NCI-H2081 (cell line): Measurements from ENCODE around the gene ACOT12.
"Not testable (repeated sequence)": the region's sequence is repeated elsewhere in the genome, so short reads cannot be mapped to it uniquely, and the experiment has no call there.

Source experiments
- DNase-seq, 2 experiments: peaks; one replicate each; lab custom pipeline; 2025; lab: John Stamatoyannopoulos, UW

Gene ACOT12

GRCh38 chr5:81398741-81399140 lies 4.8 kb upstream of the ACOT12 start:
- DNase-seq: no peak

DNA sequence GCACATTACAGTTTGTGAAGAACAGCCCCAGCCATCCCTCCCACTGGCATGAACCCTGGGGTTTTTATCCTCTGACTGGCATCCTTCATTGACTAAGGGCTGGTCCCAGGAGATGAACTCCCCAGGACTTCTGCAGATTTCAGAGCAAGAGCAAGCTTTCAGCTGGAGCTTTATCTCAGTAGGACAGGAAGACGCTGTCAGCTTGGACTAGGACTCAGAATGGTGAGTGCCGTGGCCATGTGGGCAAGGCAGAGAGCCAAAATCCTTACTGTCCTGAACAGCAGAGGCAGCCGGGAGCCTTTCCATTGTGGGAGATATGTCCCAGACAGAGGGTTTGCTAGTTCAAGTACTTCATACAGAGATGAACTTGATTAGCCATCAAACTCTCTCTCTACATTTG lies 3.2 kb upstream of the ACOT12 start:
- DNase-seq: no peak

GRCh38 chr5:81395262-81395661 lies 1.3 kb upstream of the ACOT12 start:
- DNase-seq: no peak

GRCh38 chr5:81393430-81393782 lies 528 bp downstream of the ACOT12 start:
- no peak for DNase-seq

DNA sequence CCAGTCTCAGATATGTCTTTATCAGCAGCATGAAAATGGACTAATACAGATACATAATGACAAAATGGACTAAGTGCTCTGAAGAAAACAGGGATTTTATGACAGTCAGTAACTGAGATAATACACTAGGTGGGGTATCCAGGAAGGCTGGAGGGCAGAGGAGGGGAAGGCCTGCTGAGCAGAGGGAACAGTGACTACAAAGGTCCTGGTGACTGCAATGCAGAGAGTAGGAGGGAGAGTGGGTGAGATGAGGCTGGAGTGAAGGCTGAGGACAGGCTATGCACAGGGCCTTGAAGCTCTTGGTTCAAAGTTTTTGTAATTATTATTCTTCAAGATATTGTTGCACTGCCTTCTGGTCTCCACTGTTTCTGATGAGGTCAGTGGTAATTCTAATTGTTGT lies 4.9 kb downstream of the ACOT12 start:
- no peak for DNase-seq

DNA sequence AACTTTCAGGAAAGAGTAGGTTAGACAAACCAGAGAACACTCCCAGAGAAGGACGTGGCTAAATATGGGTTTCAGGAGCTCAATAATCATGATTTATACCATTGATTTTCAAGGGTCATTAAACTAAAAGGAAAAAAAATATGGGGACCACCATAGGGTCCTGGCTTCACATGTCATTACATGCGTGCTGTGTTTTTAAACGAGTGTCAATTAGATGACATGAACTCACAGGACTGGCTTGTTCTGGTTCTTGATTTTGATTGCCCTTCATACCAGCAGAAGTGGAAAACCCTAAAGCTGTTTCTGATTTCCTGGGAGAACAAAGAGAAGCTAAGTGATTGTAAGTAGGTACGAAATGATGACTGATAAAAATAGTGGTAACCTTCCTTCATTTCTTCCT lies 5.8 kb downstream of the ACOT12 start:
- no peak for DNase-seq

GRCh38 chr5:81383867-81384266 lies 10.1 kb downstream of the ACOT12 start:
- no peak for DNase-seq

GRCh38 chr5:81371354-81371876 lies 22.5 kb downstream of the ACOT12 start:
- no peak for DNase-seq

DNA sequence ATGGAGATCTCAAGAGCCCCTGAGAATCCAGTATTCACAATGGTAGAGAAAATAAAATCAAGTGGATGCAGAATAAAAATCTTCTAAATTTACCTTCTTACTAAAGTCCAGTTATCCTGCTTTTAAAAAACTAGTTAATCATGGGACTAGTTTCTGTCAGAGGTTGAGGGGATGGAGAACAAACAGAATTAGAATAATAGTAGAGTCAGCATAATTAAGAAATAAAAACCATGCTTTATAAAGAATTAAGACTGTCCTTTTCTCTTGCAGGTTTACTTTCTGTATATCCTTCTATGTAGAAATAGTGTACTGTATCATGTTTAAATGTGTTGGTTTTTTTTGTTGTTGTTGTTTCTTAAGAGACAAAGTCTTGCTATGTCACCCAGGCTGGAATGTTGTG lies 23.0 kb downstream of the ACOT12 start:
- DNase-seq: no peak

GRCh38 chr5:81365541-81365940 lies 28.4 kb downstream of the ACOT12 start:
- DNase-seq: no peak

- no peak for DNase-seq
Observed at GRCh38 chr5:81363093-81363871, 30.7 kb downstream of the ACOT12 start.

DNA sequence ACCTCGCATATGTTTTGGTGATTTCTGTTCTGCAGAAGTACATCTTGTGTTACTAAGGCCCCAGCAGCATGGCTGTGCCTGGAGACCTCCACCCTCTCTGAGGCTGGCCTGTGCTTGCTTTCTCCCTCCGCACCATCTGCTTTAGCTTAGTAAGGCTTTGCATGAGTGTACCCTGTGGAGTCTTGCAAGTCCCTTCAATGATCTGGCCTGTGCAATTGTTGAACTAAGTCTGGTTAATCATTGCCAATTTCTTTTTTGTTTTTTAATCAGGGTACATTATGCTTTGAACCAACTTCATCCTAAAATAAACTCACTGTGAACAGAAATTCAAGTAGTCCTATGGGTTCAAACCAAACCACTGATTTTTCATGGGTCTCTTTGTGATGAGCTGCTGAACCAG lies 32.3 kb downstream of the ACOT12 start:
- no peak for DNase-seq

DNA sequence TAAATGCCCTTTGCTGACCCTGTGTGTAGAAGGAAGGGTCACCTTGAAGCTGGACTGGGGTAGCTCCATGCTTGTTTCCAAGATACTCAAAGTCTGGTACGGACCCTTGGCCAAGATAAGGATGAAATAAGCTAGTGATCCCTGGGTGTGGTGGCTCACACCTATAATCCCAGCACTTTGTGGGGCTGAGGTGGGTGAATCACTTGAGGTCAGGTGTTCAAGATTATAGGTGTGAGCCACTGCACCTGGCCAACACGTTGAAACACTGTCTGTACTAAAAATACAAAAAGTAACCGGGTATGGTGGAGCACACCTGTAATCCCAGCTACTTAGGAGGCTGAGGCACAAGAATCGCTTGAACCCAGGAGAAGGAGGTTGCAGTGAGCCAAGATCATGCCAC lies 33.3 kb downstream of the ACOT12 start:
- DNase-seq: no peak

GRCh38 chr5:81359881-81360280 lies 34.1 kb downstream of the ACOT12 start:
- DNase-seq: peak in 1 of 2 experiments; percentile 1

GRCh38 chr5:81359108-81359507 lies 34.8 kb downstream of the ACOT12 start:
- DNase-seq: peak in 1 of 2 experiments; percentile 12

- DNase-seq: no peak
Observed at GRCh38 chr5:81355291-81356251, 38.4 kb downstream of the ACOT12 start.

- no peak for DNase-seq
Observed at GRCh38 chr5:81354093-81354492, 39.8 kb downstream of the ACOT12 start.

- DNase-seq: no peak
Observed at GRCh38 chr5:81353189-81353588, 40.7 kb downstream of the ACOT12 start.

DNA sequence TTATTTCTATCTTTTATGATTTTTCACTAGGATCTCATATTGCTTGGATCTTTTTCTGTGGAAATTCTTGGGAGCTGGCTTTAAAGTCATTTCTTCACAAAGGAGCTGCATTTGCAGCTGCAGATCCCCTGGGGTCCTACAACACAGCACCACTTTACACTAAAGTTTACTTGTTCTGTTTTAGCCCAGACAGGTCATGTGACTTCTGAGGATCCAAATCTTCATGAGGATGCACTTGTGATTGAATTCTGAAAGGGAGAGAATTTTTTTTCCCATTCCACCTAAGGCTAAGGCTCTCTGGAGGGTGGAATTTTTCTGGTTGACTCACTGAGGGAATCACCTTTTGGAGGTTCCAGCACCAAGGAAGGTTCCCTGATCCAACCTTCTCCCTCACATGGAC lies 43.4 kb downstream of the ACOT12 start:
- DNase-seq: no peak

DNA sequence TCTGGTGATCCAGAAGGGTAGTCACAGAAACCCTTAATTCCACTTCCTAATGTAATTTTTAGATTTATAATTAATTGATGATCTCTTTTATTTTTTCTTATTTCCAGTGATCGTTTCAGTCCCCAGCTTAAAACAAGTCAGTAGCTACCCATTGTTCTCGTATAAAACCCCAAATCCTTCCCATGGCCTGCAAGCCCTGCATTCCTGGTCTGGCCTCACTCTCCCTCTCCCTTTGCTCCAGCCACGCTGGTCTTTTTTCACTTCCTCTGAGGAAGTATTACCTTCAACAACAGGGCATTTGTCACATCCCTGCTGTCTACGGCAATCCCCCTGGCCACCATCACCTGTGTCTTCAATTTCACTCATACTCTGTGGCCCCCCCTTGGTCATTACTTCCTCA lies 44.8 kb downstream of the ACOT12 start:
- DNase-seq: no peak

- DNase-seq: no peak
Observed at GRCh38 chr5:81345411-81346003, 48.4 kb downstream of the ACOT12 start.

- no peak for DNase-seq
Observed at GRCh38 chr5:81344736-81345135, 49.2 kb downstream of the ACOT12 start.

GRCh38 chr5:81338213-81338612 lies 55.7 kb downstream of the ACOT12 start:
- DNase-seq: not testable (repeated sequence)
